ENCODE measurements around the gene HSD17B11.

DNA sequence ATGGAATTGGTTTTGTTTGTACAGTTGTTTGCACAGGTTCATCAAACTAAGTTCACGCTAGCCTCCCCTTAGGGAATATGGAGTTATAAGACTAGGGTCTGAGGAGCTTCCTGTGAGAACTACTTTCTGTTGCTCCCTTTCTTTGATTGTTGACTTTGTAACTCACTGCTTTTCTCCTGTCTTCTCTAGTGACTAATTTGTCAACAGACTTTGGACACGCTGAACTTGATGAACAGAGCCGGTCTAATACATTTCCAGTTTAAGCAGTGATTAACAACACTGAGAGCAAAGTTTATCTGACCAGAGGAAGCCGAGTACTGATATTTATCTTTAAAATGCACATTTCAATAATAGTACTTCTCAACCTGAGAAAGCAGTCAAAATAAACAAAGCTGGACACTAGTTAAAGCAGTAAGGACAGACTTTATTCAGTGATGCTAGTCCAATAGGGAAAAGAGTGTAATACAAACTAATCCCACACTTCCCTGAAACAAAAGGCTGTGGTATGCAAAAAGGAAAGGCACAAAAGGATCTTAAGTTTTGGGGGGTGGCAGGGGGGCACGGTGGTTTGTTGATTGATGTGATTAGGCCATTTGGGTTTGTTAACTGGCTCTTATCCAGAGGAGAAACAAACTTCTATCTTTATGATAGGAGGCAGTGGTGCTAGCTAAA lies 28.7 kb upstream of the HSD17B11 start:
- TF ChIP-seq, protein P1, sequence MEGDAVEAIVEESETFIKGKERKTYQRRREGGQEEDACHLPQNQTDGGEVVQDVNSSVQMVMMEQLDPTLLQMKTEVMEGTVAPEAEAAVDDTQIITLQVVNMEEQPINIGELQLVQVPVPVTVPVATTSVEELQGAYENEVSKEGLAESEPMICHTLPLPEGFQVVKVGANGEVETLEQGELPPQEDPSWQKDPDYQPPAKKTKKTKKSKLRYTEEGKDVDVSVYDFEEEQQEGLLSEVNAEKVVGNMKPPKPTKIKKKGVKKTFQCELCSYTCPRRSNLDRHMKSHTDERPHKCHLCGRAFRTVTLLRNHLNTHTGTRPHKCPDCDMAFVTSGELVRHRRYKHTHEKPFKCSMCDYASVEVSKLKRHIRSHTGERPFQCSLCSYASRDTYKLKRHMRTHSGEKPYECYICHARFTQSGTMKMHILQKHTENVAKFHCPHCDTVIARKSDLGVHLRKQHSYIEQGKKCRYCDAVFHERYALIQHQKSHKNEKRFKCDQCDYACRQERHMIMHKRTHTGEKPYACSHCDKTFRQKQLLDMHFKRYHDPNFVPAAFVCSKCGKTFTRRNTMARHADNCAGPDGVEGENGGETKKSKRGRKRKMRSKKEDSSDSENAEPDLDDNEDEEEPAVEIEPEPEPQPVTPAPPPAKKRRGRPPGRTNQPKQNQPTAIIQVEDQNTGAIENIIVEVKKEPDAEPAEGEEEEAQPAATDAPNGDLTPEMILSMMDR (IDR thresholded peaks at IDR 0.05 in 4 of 5, conservative IDR thresholded peaks at IDR 0.05 in 1 of 5): no peak
- TF ChIP-seq POLR2A (IDR thresholded peaks at IDR 0.05): no peak

Measured in gastrocnemius medialis (tissue), 4 donors.